IMR-90 (cell line): ENCODE measurements around the gene CAP2. TPM values are rescaled to one million over a fixed set of nuclear protein-coding genes. Genes with fewer than 3 reads are reported as not detected.

Experiments
- ATAC-seq: fragments of 200-7000 bp; cut with Tn5 transposase; 2 replicates; pipeline ENCODE4 v1.9.1; 2020; ENCODE audit warnings: low read depth, mild to moderate bottlenecking, moderate library complexity
- BruUV-seq: library from RNA; stranded (reverse); fragments of 400-500 nt; replicated peaks from 2 replicates; lab custom pipeline; 2021; lab: Mats Ljungman, UMichigan
- CTCF ChIA-PET: fragments of 300-600 bp; formaldehyde crosslinking; extraction: SDS; loops from one replicate; lab custom pipeline; 2021; ENCODE audit warnings: antibody characterized with exemption; lab: Yijun Ruan, JAX
- POLR2A ChIA-PET: fragments of 300-600 bp; sonication (Branson Sonifier 250); formaldehyde crosslinking; loops from one replicate; lab custom pipeline; 2022; ENCODE audit warnings: antibody characterized with exemption; ENCODE audit not compliant: unreplicated experiment; lab: Charles Lee
- DNase-seq: peaks from one replicate; pipeline ENCODE4 v3.0.0; 2013
- H2AFZ ChIP-seq: replicated peaks from 2 replicates; pipeline ENCODE3; 2013; ENCODE audit warnings: low read length, mild to moderate bottlenecking; ENCODE audit not compliant: poor library complexity
- H2AK5ac ChIP-seq: 2 replicates; pipeline ENCODE4 v1.6.1; 2013; ENCODE audit warnings: low read depth, low read length, inconsistent platforms
- H2AK9ac ChIP-seq: replicated peaks from 2 replicates; pipeline ENCODE3; 2013; ENCODE audit warnings: mild to moderate bottlenecking, low read depth, low read length, moderate library complexity; ENCODE audit not compliant: poor library complexity
- H2BK120ac ChIP-seq: 2 replicates; pipeline ENCODE4 v1.6.1; 2013; ENCODE audit warnings: low read depth, low read length, inconsistent platforms
- H2BK15ac ChIP-seq: 3 replicates; pipeline ENCODE4 v1.6.1; 2013; ENCODE audit warnings: low read depth, low read length, inconsistent platforms
- H2BK20ac ChIP-seq: 2 replicates; pipeline ENCODE4 v1.6.1; 2013; ENCODE audit warnings: low read depth, mild to moderate bottlenecking, inconsistent platforms, low read length, moderate library complexity
- H2BK5ac ChIP-seq: 2 replicates; pipeline ENCODE4 v1.6.1; 2013; ENCODE audit warnings: mild to moderate bottlenecking, low read depth, low read length, inconsistent platforms; ENCODE audit not compliant: poor library complexity, severe bottlenecking
- H3K14ac ChIP-seq: replicated peaks from 2 replicates; pipeline ENCODE4 v1.6.1; 2013; ENCODE audit warnings: low read depth, low read length, inconsistent platforms
- H3K18ac ChIP-seq: 2 replicates; pipeline ENCODE4 v1.6.1; 2013; ENCODE audit warnings: low read depth, low read length, control low read depth
- H3K23ac ChIP-seq: 2 replicates; pipeline ENCODE4 v1.6.1; 2013; ENCODE audit warnings: low read depth, low read length, inconsistent platforms
- H3K27ac ChIP-seq: 2 replicates; pipeline ENCODE4 v1.5.1; 2013; ENCODE audit warnings: mild to moderate bottlenecking, control low read depth, low read length; ENCODE audit not compliant: insufficient read depth
- H3K27me3 ChIP-seq: 2 replicates; pipeline ENCODE4 v1.6.1; 2013; ENCODE audit warnings: low read length; ENCODE audit not compliant: control insufficient read depth, insufficient read depth
- H3K36me3 ChIP-seq: 2 replicates; pipeline ENCODE4 v1.6.1; 2013; ENCODE audit warnings: low read length, mixed read lengths; ENCODE audit not compliant: control insufficient read depth, insufficient read depth
- H3K4ac ChIP-seq: 2 replicates; pipeline ENCODE4 v1.6.1; 2013; ENCODE audit warnings: low read depth, low read length, inconsistent platforms
- H3K4me1 ChIP-seq: 2 replicates; pipeline ENCODE4 v1.6.1; 2013; ENCODE audit warnings: low read length, mixed read lengths; ENCODE audit not compliant: control insufficient read depth, insufficient read depth
- H3K4me2 ChIP-seq: 2 replicates; pipeline ENCODE4 v1.6.1; 2013; ENCODE audit warnings: low read depth, mild to moderate bottlenecking, control low read depth, low read length, moderate library complexity
- H3K4me3 ChIP-seq: 2 replicates; pipeline ENCODE4 v1.5.1; 2013; ENCODE audit warnings: low read depth, mild to moderate bottlenecking, control low read depth, low read length, moderate library complexity; ENCODE audit not compliant: insufficient read depth
- H3K56ac ChIP-seq: 2 replicates; pipeline ENCODE4 v1.6.1; 2013; ENCODE audit warnings: low read length, inconsistent platforms; ENCODE audit not compliant: insufficient read depth; ENCODE audit errors: extremely low read depth
- H3K79me1 ChIP-seq, 2 experiments: 2 replicates each; pipeline ENCODE4 v1.6.1; 2013; ENCODE audit warnings: low read length in 2 of 2, inconsistent platforms in 1 of 2, low read depth in 1 of 2
- H3K9ac ChIP-seq: 2 replicates; pipeline ENCODE4 v1.6.1; 2013; ENCODE audit warnings: low read depth, low read length, control low read depth
- H3K9me1 ChIP-seq: 2 replicates; pipeline ENCODE4 v1.6.1; 2013; ENCODE audit warnings: low read length, inconsistent platforms; ENCODE audit not compliant: insufficient read depth
- H3K9me3 ChIP-seq: 2 replicates; pipeline ENCODE4 v1.6.1; 2013; ENCODE audit warnings: low read length; ENCODE audit not compliant: control insufficient read depth, insufficient read depth
- H4K20me1 ChIP-seq: 2 replicates; pipeline ENCODE4 v1.6.1; 2013; ENCODE audit warnings: low read length, inconsistent platforms; ENCODE audit not compliant: insufficient read depth
- H4K5ac ChIP-seq: 2 replicates; pipeline ENCODE4 v1.6.1; 2013; ENCODE audit warnings: mild to moderate bottlenecking, low read depth, low read length, control low read depth
- H4K8ac ChIP-seq, 2 experiments: 2 replicates each; pipeline ENCODE4 v1.6.1; 2013; ENCODE audit warnings: low read depth in 2 of 2, low read length in 2 of 2, control low read depth in 1 of 2, inconsistent platforms in 1 of 2
- H4K91ac ChIP-seq: 2 replicates; pipeline ENCODE4 v1.6.1; 2013; ENCODE audit warnings: low read depth, low read length, inconsistent platforms; ENCODE audit not compliant: insufficient read depth
- CEBPB ChIP-seq: IDR thresholded peaks from 2 replicates; pipeline ENCODE4 v1.6.1; 2012; ENCODE audit warnings: low read depth, low read length, improper control_type of control experiment
- CHD1 ChIP-seq: IDR thresholded peaks from 2 replicates; pipeline ENCODE4 v1.6.1; 2012; ENCODE audit warnings: low read depth, low read length, improper control_type of control experiment
- FOS ChIP-seq: fragments of 150-350 bp; IDR thresholded peaks from 2 replicates; pipeline ENCODE4 v1.6.1; 2016; ENCODE audit warnings: low read depth, low read length
- MAFK ChIP-seq: IDR thresholded peaks from 2 replicates; pipeline ENCODE4 v1.6.1; 2012; ENCODE audit warnings: low read depth, low read length, improper control_type of control experiment
- MAZ ChIP-seq: IDR thresholded peaks from 2 replicates; pipeline ENCODE4 v1.6.1; 2012; ENCODE audit warnings: low read depth, mild to moderate bottlenecking, low read length, improper control_type of control experiment, moderate library complexity, borderline replicate concordance
- NFE2L2 ChIP-seq: fragments of 150-350 bp; IDR thresholded peaks from 2 replicates; pipeline ENCODE4 v1.6.1; 2016; ENCODE audit warnings: low read depth, mild to moderate bottlenecking, low read length
- POLR2A ChIP-seq: IDR thresholded peaks from 2 replicates; pipeline ENCODE4 v1.6.1; 2012; ENCODE audit warnings: mild to moderate bottlenecking, low read depth, low read length
- RAD21 ChIP-seq: IDR thresholded peaks from 2 replicates; pipeline ENCODE4 v1.6.1; 2012; ENCODE audit warnings: low read length, improper control_type of control experiment
- RFX5 ChIP-seq: IDR thresholded peaks from 2 replicates; pipeline ENCODE4 v1.8.0; 2012; ENCODE audit warnings: low read depth, mild to moderate bottlenecking, low read length, moderate library complexity
- WGBS, 2 experiments: methylation state at CpG; one replicate each; pipeline versions ENCODE4 v1.1.5 to v1.1.7; 2013; ENCODE audit warnings: missing lambda C conversion rate in 2 of 2; ENCODE audit not compliant: insufficient read length in 1 of 2; ENCODE audit errors: extremely low coverage in 2 of 2; 5-methylcytosine and 5-hydroxymethylcytosine counted together
- dilution Hi-C: fragments of 300-500 bp; cut with HindIII; formaldehyde crosslinking; loops from one replicate; pipeline ENCODE4 v1.14.3; 2018; ENCODE audit warnings: low sequenced_read_pairs; ENCODE audit not compliant: unreplicated experiment
- in situ Hi-C: fragments of 300-500 bp; cut with MboI; formaldehyde crosslinking; loops from 3 replicates; pipeline ENCODE4 v1.14.3; 2019; ENCODE audit warnings: low sequenced_read_pairs, inconsistent platforms, mixed read lengths
- intact Hi-C: fragments of 100-400 bp; cut with micrococcal nuclease; formaldehyde crosslinking; loops from 2 replicates; pipeline ENCODE4 v1.10.0; 2022
- polyA plus RNA-seq, 3 experiments: library from polyadenylated mRNA; depleted of rRNA; stranded (reverse); fragments of >200 nt; gene quantifications; 2 replicates each; pipeline ENCODE4 v1.2.3, GENCODE V29; 2012; ENCODE audit warnings: low replicate concordance in 1 of 3
- total RNA-seq: library from RNA; depleted of rRNA; stranded (reverse); fragments of >200 nt; gene quantifications from 2 replicates; pipeline ENCODE4 v1.2.3, GENCODE V29; 2012
- TF ChIP-seq, protein P1 (sequence below): fragments of 150-350 bp; IDR thresholded peaks from 2 replicates; pipeline ENCODE4 v1.6.1; 2017; ENCODE audit warnings: mild to moderate bottlenecking, antibody characterized with exemption, low read length, low read depth

Gene CAP2
- total and polyA plus RNA-seq, 2 of the 4 experiments (the other 2 are of a cell fraction), result 14.5 to 27.5 TPM

DNA sequence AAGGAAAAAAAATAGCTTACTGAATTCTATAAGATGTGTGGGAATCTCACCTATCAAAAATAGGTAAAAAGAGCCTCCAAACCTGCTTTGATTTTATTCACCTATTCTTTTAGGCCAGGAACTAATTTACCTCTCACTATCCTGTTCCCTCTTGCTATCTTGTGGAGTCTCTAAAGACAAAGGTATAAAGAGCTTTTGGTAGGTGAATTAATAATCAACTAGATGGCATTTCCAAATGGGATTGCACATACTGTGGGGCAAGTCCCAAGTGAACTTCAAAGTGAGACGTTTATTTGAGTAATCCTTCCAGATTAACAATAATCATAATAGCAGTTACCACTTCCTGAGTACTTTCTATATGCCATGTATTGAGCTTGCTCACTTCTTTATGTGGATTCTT lies 209.5 kb downstream of the CAP2 start:
- Histone ChIP-seq H2AK5ac (no peak overlapping the region), H2AFZ (no peak overlapping the region), H3K4me3 (no peak overlapping the region), H4K91ac (no peak overlapping the region), H3K79me1 (peaks cover 10 to 13% of the 10 kb centered on the region in 2 experiments; a peak in 3 of 4 replicates), H3K56ac (no peak overlapping the region), H2BK20ac (no peak overlapping the region), H3K4me1 (peaks cover 7% of the 10 kb centered on the region), H3K23ac (no peak overlapping the region), H3K14ac (no peak overlapping the region), H3K27me3 (no peaks in the 10 kb centered on the region), H3K9me3 (no peaks in the 10 kb centered on the region), H3K27ac (no peak overlapping the region), H4K5ac (no peak overlapping the region), H2BK15ac (no peak overlapping the region), H3K18ac (no peak overlapping the region), H3K4me2 (no peak overlapping the region), H3K4ac (no peak overlapping the region), H2BK5ac (no peak overlapping the region), H4K20me1 (0 out of 2 replicates have a peak, but pooled peaks cover 3% of the 10 kb centered on the region), H3K36me3 (peaks cover 4% of the 10 kb centered on the region), H4K8ac (no peak overlapping the region), H2BK120ac (no peak overlapping the region), H2AK9ac (no peak overlapping the region), H3K9ac (no peak overlapping the region), H3K9me1 (0 out of 2 replicates have a peak, but pooled peaks cover 4% of the 10 kb centered on the region)
- CTCF ChIA-PET, result no interaction called here
- POLR2A ChIA-PET, result no interaction called here
- in situ Hi-C loops, result no loop called here
- TF ChIP-seq MAZ (no peak), POLR2A (no peak), MAFK (no peak), FOS (no peak), RAD21 (no peak), RFX5 (no peak), CHD1 (no peak), NFE2L2 (no peak), CEBPB (no peak)
- TF ChIP-seq, protein P1, sequence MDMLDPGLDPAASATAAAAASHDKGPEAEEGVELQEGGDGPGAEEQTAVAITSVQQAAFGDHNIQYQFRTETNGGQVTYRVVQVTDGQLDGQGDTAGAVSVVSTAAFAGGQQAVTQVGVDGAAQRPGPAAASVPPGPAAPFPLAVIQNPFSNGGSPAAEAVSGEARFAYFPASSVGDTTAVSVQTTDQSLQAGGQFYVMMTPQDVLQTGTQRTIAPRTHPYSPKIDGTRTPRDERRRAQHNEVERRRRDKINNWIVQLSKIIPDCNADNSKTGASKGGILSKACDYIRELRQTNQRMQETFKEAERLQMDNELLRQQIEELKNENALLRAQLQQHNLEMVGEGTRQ, result no peak
- no peak for DNase-seq
- ATAC-seq, result no peak
- intact Hi-C loops, result no loop called here
- dilution Hi-C loops, result no loop called here
- no CpG with 5 or more reads among the region's 1 CpG for WGBS, 2 experiments
- BruUV-seq, result no TSS peak
